ENCODE measurements around the gene CCDC188. TPM values are rescaled to one million over a fixed set of nuclear protein-coding genes. Genes with fewer than 3 reads are reported as not detected.

Gene CCDC188
- total and polyA plus RNA-seq, 2 of the 13 experiments (the other 11 are each of a cell fraction or from before 2014, with no cell fraction given), result not detected

DNA sequence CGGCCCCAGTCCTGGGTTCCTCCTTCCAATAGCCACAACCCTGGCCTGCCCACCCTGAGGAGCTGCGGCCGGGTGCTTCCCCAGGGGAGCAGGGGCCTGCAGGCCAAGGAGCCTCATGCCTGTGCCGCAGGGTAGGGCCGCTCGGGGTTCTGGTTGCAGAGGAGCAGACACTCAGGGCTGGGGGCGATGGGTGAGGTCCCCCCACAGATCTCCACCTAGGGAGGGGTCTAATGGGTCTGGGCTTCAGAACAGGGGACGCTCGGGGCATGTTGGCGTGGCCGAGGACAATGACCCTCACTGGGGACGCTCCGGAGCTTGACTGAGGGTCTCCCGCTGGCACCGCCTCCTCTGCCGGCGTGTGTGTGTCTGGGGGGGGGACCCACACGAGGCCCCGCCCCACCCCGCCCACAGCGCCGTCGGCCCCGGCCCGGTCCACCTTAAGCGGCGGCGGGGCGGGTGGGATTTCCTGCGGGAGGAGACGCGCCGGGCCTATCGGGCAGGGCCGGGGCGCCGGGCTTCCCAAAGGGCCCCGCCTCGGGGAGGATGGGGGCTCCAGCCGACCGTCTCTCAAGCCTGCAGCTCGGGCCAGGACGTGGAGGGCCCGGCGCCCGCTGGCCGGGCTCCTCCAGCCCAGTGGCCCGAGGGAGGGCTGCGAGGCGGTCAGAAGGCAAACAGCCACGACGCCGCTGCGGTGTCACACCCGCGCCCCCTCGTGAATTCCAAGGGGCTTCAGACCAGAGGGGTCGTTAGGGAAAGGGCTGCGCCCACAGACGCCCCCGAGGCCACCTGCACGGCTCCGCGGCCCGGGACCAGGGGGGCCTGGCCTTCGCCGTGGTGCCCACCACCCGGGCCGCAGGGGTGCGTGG lies 19.9 kb downstream of the CCDC188 start (continued):
- TF ChIP-seq, protein P1, sequence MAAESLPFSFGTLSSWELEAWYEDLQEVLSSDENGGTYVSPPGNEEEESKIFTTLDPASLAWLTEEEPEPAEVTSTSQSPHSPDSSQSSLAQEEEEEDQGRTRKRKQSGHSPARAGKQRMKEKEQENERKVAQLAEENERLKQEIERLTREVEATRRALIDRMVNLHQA (CRISPR knock-in tag; IDR thresholded peaks at IDR 0.05), result no peak
- no peak for TF ChIP-seq ARNT2 (CRISPR knock-in tag; IDR thresholded peaks at IDR 0.05; ENCODE audit: low read depth)
- TF ChIP-seq SNRNP70 (IDR thresholded peaks at IDR 0.05; ENCODE audit: low read depth, low read length), result no peak
- TF ChIP-seq, protein P2, sequence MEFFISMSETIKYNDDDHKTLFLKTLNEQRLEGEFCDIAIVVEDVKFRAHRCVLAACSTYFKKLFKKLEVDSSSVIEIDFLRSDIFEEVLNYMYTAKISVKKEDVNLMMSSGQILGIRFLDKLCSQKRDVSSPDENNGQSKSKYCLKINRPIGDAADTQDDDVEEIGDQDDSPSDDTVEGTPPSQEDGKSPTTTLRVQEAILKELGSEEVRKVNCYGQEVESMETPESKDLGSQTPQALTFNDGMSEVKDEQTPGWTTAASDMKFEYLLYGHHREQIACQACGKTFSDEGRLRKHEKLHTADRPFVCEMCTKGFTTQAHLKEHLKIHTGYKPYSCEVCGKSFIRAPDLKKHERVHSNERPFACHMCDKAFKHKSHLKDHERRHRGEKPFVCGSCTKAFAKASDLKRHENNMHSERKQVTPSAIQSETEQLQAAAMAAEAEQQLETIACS (CRISPR knock-in tag; IDR thresholded peaks at IDR 0.05), result no peak
- no peak for TF ChIP-seq PHB2 (IDR thresholded peaks at IDR 0.05; ENCODE audit: partially characterized antibody)
- no peak for TF ChIP-seq ZNF607 (CRISPR knock-in tag; IDR thresholded peaks at IDR 0.05; ENCODE audit: borderline replicate concordance)
- no peak for TF ChIP-seq JUN (CRISPR knock-in tag; IDR thresholded peaks at IDR 0.05)
- TF ChIP-seq TAF1 (CRISPR knock-in tag; IDR thresholded peaks at IDR 0.05), result no peak; the same call in 1 of the 2 replicates
- TF ChIP-seq RNF2 (conservative IDR thresholded peaks at IDR 0.05; ENCODE audit: low read depth), result no peak
- TF ChIP-seq, protein P3, sequence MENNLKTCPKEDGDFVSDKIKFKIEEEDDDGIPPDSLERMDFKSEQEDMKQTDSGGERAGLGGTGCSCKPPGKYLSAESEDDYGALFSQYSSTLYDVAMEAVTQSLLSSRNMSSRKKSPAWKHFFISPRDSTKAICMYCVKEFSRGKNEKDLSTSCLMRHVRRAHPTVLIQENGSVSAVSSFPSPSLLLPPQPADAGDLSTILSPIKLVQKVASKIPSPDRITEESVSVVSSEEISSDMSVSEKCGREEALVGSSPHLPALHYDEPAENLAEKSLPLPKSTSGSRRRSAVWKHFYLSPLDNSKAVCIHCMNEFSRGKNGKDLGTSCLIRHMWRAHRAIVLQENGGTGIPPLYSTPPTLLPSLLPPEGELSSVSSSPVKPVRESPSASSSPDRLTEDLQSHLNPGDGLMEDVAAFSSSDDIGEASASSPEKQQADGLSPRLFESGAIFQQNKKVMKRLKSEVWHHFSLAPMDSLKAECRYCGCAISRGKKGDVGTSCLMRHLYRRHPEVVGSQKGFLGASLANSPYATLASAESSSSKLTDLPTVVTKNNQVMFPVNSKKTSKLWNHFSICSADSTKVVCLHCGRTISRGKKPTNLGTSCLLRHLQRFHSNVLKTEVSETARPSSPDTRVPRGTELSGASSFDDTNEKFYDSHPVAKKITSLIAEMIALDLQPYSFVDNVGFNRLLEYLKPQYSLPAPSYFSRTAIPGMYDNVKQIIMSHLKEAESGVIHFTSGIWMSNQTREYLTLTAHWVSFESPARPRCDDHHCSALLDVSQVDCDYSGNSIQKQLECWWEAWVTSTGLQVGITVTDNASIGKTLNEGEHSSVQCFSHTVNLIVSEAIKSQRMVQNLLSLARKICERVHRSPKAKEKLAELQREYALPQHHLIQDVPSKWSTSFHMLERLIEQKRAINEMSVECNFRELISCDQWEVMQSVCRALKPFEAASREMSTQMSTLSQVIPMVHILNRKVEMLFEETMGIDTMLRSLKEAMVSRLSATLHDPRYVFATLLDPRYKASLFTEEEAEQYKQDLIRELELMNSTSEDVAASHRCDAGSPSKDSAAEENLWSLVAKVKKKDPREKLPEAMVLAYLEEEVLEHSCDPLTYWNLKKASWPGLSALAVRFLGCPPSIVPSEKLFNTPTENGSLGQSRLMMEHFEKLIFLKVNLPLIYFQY (CRISPR knock-in tag; IDR thresholded peaks at IDR 0.05; ENCODE audit: borderline replicate concordance), result 0 out of 2 replicates have a peak, but pooled peaks have one; percentile 39
- TF ChIP-seq, protein P4, sequence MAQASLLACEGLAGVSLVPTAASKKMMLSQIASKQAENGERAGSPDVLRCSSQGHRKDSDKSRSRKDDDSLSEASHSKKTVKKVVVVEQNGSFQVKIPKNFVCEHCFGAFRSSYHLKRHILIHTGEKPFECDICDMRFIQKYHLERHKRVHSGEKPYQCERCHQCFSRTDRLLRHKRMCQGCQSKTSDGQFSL (CRISPR knock-in tag; IDR thresholded peaks at IDR 0.05), result peak; percentile 63; the same call in 1 of the 2 replicates
- TF ChIP-seq, protein P5, sequence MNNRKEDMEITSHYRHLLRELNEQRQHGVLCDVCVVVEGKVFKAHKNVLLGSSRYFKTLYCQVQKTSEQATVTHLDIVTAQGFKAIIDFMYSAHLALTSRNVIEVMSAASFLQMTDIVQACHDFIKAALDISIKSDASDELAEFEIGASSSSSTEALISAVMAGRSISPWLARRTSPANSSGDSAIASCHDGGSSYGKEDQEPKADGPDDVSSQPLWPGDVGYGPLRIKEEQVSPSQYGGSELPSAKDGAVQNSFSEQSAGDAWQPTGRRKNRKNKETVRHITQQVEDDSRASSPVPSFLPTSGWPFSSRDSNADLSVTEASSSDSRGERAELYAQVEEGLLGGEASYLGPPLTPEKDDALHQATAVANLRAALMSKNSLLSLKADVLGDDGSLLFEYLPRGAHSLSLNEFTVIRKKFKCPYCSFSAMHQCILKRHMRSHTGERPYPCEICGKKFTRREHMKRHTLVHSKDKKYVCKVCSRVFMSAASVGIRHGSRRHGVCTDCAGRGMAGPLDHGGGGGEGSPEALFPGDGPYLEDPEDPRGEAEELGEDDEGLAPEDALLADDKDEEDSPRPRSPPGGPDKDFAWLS (CRISPR knock-in tag; IDR thresholded peaks at IDR 0.05; ENCODE audit: borderline replicate concordance), result no peak
- peak; percentile 13; the same call in 1 of the 2 replicates for TF ChIP-seq POLR2G (IDR thresholded peaks at IDR 0.05; ENCODE audit: low read depth, low read length)
- TF ChIP-seq KDM2A (CRISPR knock-in tag; IDR thresholded peaks at IDR 0.05; ENCODE audit: borderline replicate concordance, low read depth), result peak; percentile 75
- TF ChIP-seq MED13 (CRISPR knock-in tag; IDR thresholded peaks at IDR 0.05), result no peak
- TF ChIP-seq, protein P6, sequence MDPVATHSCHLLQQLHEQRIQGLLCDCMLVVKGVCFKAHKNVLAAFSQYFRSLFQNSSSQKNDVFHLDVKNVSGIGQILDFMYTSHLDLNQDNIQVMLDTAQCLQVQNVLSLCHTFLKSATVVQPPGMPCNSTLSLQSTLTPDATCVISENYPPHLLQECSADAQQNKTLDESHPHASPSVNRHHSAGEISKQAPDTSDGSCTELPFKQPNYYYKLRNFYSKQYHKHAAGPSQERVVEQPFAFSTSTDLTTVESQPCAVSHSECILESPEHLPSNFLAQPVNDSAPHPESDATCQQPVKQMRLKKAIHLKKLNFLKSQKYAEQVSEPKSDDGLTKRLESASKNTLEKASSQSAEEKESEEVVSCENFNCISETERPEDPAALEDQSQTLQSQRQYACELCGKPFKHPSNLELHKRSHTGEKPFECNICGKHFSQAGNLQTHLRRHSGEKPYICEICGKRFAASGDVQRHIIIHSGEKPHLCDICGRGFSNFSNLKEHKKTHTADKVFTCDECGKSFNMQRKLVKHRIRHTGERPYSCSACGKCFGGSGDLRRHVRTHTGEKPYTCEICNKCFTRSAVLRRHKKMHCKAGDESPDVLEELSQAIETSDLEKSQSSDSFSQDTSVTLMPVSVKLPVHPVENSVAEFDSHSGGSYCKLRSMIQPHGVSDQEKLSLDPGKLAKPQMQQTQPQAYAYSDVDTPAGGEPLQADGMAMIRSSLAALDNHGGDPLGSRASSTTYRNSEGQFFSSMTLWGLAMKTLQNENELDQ (CRISPR knock-in tag; IDR thresholded peaks at IDR 0.05; ENCODE audit: borderline replicate concordance), result no peak
- 0 out of 2 replicates have a peak, but pooled peaks have one; percentile 10 for TF ChIP-seq ARHGAP35 (CRISPR knock-in tag; IDR thresholded peaks at IDR 0.05; ENCODE audit: borderline replicate concordance)
- TF ChIP-seq U2AF2 (IDR thresholded peaks at IDR 0.05; ENCODE audit: low read depth, low read length), result no peak
